Psoas muscle (tissue), 8 donors: ENCODE data around the gene SDCBP2. TPM values are rescaled to one million over a fixed set of nuclear protein-coding genes. Genes with fewer than 3 reads are reported as not detected.

Experiments
- ATAC-seq, 4 donors: fragments of 200-7000 bp; cut with Tn5 transposase; one replicate each; pipeline ENCODE4 v1.9.1; 2020; ENCODE audit warnings: moderate library complexity in 3 of 4, mild to moderate bottlenecking in 2 of 4
- DNase-seq, 2 donors: peaks; one replicate each; pipeline ENCODE4 v3.0.0-alpha.2; 2020
- H3K27ac ChIP-seq: fragments of 200-600 bp; one replicate; pipeline ENCODE4 v1.8.0; 2022
- H3K27me3 ChIP-seq, 3 donors: fragments of 200-600 bp in 1 of 3; one replicate each; pipeline versions ENCODE4 v1.6.1 to v1.8.0; 2013 to 2022; ENCODE audit warnings: low read length in 2 of 3, mild to moderate bottlenecking in 2 of 3, moderate library complexity in 1 of 3; ENCODE audit not compliant: insufficient read depth in 3 of 3
- H3K36me3 ChIP-seq, 2 donors: fragments of 200-600 bp in 1 of 2; one replicate each; pipeline versions ENCODE4 v1.6.1 to v1.8.0; 2013 to 2022; ENCODE audit warnings: low read depth in 1 of 2, mild to moderate bottlenecking in 1 of 2, moderate library complexity in 1 of 2; ENCODE audit not compliant: insufficient read depth in 1 of 2
- H3K4me1 ChIP-seq: fragments of 200-600 bp; one replicate; pipeline ENCODE4 v1.8.0; 2022
- H3K4me3 ChIP-seq: fragments of 200-600 bp; one replicate; pipeline ENCODE4 v1.8.0; 2022; ENCODE audit warnings: mild to moderate bottlenecking
- H3K9me3 ChIP-seq: fragments of 200-600 bp; one replicate; pipeline ENCODE4 v1.8.0; 2022
- WGBS, 3 donors: extraction: QIAGEN DNeasy Blood & Tissue Kit; methylation state at CpG; one replicate each; pipeline versions ENCODE4 v1.1.6 to v1.1.7; 2013; 5-methylcytosine and 5-hydroxymethylcytosine counted together
- intact Hi-C, 2 donors: fragments of 100-400 bp; cut with DNase I; formaldehyde crosslinking; loops; one replicate each; pipeline versions ENCODE4 v1.11.0 to v1.14.2; 2022
- polyA plus RNA-seq, 3 donors: library from polyadenylated mRNA; stranded (reverse); fragments of 200-250 nt; gene quantifications; one replicate each; pipeline ENCODE4 v1.2.3, GENCODE V29; 2013
- total RNA-seq, 4 donors: library from RNA; stranded (reverse); fragmentation: NEBNext Ultra II Directional in 2 of 4; extraction: Animal tissue kit (Norgen Biotek cat#: 25700) in 2 of 4; gene quantifications; one replicate each; pipeline versions ENCODE4 v1.2.1 to v1.2.4, GENCODE V29; 2021 to 2023
- TF ChIP-seq, protein P1 (sequence below): fragments of 200-600 bp; IDR thresholded peaks from one replicate; pipeline ENCODE4 v1.8.0; 2022; ENCODE audit warnings: antibody characterized with exemption
- donor health status: healthy with polysubstance abuse.
- donor health status: DM: no; HTN: no; CAD: no; lungs with moderate emphysema.
- donor health status: Bipolar disorder and iron deficiency.
- donor health status: healthy.
- donor health status: DM: yes; HTN: yes; CAD: no.
- donor health status: DM: no; HTN: no; CAD: no.
- donor health status: DM: no; HTN: no; CAD: no.
- donor health status: DM: yes; HTN: yes; CAD: no.

Gene SDCBP2
- total and polyA plus RNA-seq, 7 donors = 1.6 to 10.5 (median 2.0) TPM

DNA sequence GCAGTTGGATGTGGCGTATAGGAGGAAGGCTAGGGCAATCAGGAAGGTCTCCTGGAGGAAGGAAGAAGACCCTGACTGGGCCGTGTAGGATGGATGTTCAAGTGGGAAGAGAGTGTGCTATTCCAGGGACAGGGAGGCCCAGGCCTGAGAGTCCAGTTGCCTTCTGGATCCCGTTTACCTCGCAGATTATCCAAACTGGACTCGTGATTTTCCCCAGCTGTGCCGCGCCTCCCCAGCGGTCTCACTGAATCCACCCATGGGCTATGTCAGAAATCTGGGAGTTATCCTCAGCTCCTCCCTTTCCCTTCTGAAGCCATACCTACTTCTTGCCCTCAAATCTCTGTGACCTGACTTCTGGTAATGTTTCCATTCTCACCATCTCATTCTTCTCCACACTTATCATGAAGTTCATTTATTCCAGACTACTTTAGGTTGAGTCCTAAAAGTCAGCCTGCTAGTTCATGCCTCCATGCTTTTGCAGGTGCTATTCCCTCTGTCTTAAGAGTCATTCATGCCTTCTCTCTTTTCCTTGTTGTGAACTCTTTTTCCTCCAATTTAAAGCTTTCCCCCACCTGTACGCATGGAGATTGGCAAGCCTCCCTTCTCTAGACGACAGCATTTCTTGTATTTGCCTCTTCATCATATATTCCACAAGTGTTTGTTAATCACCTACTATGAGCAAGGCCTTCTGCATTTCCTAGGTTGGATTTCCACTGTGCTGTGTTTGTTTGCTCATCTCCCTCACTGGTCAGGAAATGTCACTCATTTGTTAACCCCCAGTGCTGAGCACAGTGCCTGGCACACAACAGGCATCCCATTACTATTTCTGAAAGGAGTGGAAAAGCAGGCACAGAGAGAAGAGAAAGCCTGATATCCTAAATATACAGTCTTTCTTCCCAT, 2.7 kb downstream of the SDCBP2 start:
- H3K36me3 ChIP-seq = no peaks in the 10 kb centered on the region
- H3K27ac ChIP-seq = peak overlapping the region; percentile 93
- intact Hi-C loops = loop anchor here (1.0 to 5.0 kb wide), 3 partner anchors 66 to 141 kb away; partner anchors contain the start of genes FKBP1A (in 2 of the 2) and NSFL1C (in 1 of the 2)
- WGBS, 3 donors = 13 to 19% (median 18%) methylated on average over 10 of the region's 10 CpGs
- peaks cover 77% of the 10 kb centered on the region for H3K4me1 ChIP-seq
- DNase-seq = peak in 1 of 2 donors; percentile 41
- TF ChIP-seq, protein P1, sequence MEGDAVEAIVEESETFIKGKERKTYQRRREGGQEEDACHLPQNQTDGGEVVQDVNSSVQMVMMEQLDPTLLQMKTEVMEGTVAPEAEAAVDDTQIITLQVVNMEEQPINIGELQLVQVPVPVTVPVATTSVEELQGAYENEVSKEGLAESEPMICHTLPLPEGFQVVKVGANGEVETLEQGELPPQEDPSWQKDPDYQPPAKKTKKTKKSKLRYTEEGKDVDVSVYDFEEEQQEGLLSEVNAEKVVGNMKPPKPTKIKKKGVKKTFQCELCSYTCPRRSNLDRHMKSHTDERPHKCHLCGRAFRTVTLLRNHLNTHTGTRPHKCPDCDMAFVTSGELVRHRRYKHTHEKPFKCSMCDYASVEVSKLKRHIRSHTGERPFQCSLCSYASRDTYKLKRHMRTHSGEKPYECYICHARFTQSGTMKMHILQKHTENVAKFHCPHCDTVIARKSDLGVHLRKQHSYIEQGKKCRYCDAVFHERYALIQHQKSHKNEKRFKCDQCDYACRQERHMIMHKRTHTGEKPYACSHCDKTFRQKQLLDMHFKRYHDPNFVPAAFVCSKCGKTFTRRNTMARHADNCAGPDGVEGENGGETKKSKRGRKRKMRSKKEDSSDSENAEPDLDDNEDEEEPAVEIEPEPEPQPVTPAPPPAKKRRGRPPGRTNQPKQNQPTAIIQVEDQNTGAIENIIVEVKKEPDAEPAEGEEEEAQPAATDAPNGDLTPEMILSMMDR = no peak
- peak in 3 of 4 donors; percentile 3 to 24 (median 5) for ATAC-seq
- H3K27me3 ChIP-seq = no peaks in the 10 kb centered on the region
- peak overlapping the region; percentile 72 for H3K4me3 ChIP-seq
- H3K9me3 ChIP-seq = no peaks in the 10 kb centered on the region

DNA sequence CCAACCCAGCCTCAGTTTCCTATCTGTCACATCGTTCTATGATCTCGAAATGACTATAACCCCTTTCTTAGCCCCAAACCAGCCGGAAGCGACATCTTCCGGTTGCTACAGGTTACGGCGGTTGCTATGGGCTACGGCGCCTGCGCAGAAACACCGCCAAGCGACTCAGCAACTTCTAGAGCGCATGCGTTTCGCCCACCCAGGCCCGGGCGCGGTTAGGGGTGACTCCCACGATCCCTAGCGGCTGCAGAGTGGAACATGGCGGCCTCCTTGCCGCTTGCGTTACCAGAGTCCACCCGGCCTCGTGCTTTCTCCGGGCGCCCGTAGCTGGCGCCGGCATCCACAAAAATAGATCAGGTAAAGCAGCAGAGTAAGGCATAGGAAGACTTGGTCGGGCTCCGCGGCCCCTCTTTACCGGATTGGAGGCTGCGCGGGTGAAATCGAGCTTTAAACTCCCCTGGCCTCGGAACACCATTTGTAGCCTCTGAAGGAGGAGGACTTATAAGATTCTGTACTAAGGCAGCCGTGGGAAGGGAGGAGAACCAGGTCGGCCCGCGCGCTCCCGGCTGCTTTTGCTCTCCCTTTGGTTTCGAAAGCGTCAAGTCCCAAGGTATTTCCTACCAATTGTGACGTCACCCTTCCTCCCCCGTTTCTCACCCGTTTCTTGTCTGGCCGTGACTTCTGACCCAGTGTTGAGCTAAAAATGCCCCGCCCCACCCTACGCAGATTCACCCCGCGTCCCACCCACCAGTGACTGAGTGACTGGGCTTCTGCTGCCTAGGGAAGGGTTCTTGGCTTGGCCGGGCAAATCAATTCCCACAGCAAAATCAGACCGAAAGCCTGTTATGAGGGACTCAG, 3.5 kb downstream of the SDCBP2 start:
- Histone ChIP-seq H3K36me3 (no peaks in the 10 kb centered on the region), H3K9me3 (no peaks in the 10 kb centered on the region), H3K4me3 (peak overlapping the region; percentile 72), H3K27me3 (no peaks in the 10 kb centered on the region), H3K4me1 (peaks cover 71% of the 10 kb centered on the region), H3K27ac (peak overlapping the region; percentile 93)
- ATAC-seq = peak; percentile 86 to 90 (median 90)
- TF ChIP-seq, protein P1 = no peak
- DNase-seq = peak; percentile 98 to 99
- 0% methylated on average over 55 to 56 of the region's 56 CpGs for WGBS, 3 donors
- intact Hi-C loops = loop anchor here (1.0 to 5.0 kb wide), 3 partner anchors 67 to 142 kb away; partner anchors contain the start of genes FKBP1A (in 2 of the 2) and NSFL1C (in 1 of the 2)

DNA sequence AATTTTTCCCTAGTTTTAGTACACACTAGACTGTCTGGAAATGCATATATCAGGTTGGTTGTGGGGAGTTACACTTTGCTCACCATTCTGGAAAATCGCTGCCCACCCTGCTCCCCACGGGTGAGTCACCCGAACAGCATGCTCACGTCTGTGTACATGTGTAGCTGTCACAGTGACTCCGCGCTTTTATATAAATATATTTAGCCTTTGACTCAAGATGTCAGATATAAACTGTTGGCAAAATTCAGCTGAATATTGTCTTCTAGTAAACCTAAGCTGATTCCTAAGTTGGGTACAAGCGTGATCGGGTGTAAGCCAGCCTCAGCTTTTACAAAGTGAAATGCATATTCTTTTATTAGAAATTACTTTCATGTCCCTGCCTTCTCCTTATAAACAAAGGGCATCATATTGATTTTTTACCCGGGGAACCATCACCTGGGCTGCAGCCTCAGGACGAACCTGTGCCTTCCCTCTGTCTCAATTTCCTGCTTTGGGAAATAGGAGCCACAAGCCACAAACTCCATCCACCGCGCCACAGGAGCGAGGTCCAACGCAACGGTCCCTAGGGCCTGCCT, 4.3 kb downstream of the SDCBP2 start:
- DNase-seq (no peak), ATAC-seq (peak; percentile 39 to 73 (median 60))
- Histone ChIP-seq H3K27ac (peak overlapping the region; percentile 93), H3K27me3 (no peaks in the 10 kb centered on the region), H3K9me3 (no peaks in the 10 kb centered on the region), H3K36me3 (no peaks in the 10 kb centered on the region), H3K4me1 (peaks cover 64% of the 10 kb centered on the region), H3K4me3 (peak overlapping the region; percentile 72)
- intact Hi-C loops = loop anchor here (5.0 kb wide), 2 partner anchors 68 to 143 kb away; partner anchors contain the start of genes FKBP1A (in 1 of the 2) and NSFL1C (in 1 of the 2)
- 23 to 28% (median 24%) methylated on average over 15 of the region's 15 CpGs for WGBS, 3 donors
- TF ChIP-seq, protein P1 = no peak

DNA sequence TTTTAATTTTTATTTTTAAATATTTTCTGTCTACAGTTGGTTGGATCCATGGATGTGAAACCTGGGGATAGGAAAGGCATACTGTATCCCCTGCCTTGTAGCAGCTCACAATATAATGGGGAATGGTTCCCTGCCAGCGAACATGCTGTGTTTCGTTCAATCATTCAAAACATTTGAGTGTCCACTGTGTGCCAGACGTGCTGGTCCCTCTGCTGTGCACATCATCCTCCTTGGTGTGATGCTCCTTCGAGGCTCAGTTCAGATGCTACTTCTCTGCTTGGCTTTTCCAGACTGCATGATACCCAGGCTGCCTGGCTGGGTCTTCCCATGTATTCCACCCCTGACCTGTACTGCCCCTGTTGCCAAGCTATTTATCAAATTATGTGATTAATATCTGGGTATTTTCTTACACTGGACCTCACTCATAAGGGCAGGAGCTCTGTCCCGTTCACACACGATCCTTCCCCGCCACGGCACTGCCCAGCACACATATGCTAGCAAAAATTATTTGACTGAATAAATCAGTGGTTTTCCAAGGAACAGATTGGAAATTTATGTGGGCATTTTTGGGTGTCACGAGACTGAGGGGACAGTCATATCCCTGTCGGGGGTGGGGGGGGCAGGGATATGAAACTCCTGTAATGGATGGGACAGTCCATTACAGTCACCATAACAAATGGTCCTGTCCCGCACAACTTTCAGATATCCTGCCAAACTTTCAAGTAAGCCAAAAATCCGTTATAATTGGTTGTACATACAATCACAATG, 4.9 kb downstream of the SDCBP2 start:
- peak overlapping the region; percentile 93 for H3K27ac ChIP-seq
- 58 to 64% (median 58%) methylated on average over 12 of the region's 12 CpGs for WGBS, 3 donors
- DNase-seq (no peak), ATAC-seq (peak in 2 of 4 donors; percentile 8 to 14)
- no peaks in the 10 kb centered on the region for H3K27me3 ChIP-seq
- no peaks in the 10 kb centered on the region for H3K36me3 ChIP-seq
- peak overlapping the region; percentile 72 for H3K4me3 ChIP-seq
- H3K9me3 ChIP-seq = no peaks in the 10 kb centered on the region
- intact Hi-C loops = no loop called here
- H3K4me1 ChIP-seq = peaks cover 57% of the 10 kb centered on the region
- TF ChIP-seq, protein P1 = no peak
